Hematopoietic multipotent progenitor cell treated with erythropoietin and hydrocortisone succinate and interleukin-3 and kit ligand, for 17 days (in vitro differentiated cells): Measurements from ENCODE around the gene HSPA9.

Experiments used
- DNase-seq: peaks from one replicate; pipeline ENCODE4 v3.0.0-alpha.2; 2015; ENCODE audit warnings: low spot score

HSPA9 gene

DNA sequence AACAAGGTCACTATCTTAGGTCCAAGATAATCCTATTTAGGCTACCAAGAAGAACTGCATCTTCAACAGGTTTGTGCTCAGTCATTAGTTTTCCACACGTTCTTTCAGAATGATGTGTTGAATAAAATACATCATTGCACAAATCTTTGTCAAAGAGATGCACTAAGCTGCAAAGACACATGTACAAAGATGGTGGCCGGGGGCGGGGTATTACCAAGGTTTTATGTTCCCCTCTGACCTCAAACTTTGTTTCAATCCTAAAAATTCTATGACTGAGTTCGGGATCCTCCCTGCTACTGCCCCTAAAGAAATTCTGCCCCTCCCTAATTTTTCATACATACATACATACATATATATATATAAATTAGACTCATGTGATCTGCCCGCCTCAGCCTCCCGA, 14.2 kb downstream of the HSPA9 start:
- no peak for DNase-seq

DNA sequence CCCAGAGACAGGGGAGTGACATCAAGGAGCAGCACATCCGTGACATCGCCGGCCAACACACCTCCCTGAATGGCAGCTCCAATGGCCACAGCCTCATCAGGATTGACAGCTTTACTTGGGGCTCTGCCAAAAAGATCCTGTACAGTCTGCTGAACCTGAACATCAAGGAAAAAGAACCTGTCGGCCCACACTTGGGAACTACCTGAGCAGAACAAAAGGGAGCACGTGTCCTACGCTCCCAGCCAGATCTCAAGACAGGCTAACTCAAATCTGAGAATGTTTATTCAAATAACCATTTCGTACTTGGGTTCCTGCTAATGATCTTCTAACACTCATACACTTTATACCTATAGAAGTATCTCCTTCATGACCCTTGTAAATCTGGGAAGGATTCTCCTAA, 15.3 kb downstream of the HSPA9 start:
- DNase-seq: no peak

DNA sequence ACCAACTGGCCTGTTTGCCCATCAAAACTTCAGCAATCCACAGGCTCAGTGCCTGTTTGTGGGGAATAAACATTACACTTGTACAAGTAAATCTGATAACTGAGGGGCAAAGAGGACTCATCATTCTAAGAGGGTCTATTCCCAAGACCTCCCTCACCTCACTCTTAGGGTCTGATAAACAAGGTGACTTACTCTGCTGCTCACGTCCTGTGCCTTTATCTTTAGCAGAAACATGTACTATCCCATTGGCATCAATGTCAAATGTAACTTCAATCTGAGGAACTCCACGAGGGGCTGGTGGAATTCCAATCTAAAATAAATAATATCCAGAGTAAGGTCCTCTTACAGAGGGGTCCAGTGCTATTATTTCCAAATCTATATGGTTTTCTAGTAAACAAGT, 17.5 kb downstream of the HSPA9 start:
- DNase-seq: no peak

DNA sequence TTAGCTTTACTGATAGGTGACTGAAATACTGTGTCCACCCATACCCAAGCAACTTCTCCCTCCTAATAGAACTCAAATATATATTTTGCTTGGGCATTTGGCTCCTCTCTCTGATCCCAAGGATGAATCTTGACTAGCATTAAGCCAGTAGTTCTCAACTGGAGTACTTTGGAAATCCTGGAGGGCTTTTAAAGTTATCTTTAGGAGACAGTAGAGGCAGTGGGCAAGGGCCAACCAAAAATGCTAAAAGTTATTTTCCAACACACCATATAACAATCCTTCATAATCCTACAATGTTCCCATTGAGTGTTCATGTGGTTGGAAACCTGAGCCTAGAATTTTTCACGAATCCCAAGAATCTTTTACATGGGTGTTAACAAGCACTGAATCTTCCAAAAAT, 21.1 kb downstream of the HSPA9 start:
- DNase-seq: no peak

DNA sequence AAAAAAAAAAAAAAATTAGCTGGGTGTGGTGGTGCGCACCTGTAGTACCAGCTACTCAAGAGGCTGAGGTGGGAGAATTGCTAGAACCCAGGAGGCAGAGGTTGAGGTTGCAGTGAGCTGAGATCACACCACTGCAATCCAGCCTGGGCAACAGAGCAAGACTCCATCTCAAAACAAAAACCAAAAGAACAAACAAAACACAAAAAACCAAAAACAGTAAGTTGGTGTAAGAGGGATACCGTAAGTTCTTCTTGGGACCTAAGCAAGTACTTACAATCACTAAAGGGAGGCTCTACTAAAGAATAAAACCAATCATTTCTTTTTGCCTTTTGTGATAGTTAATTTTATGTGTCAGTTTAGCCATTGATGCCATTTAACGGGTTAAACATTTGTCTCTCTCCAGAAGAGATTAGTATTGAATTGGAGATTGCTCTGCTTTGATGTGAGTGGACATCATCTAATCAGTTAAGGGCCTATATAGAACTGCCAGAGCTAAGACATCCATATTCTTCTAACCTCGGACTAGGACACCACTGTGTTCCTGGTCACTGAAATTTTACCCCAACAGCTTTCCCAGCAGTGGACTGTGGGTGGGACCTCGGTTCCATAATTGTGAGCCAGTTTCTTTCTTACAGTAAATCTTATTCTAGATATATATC, 21.6 kb downstream of the HSPA9 start:
- no peak for DNase-seq

DNA sequence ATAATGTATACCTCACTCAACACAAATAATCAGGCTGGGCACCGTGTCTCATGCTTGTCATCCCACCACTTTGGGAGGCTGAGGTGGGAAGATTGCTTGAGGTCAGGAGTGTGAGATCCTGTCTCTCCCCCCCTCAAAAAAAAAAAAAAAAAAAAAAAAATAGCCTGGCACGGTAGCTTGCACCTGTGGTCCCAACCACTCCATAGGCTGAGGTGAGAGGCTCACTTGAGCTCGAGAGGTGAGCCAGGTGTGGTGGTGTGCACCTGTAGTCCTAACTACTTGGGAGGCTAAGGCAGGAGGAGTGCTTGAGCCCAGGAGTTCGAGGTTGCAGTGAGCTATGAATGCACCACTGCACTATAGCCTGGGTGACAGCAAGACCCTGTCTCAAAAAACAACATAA, 22.5 kb downstream of the HSPA9 start:
- no peak for DNase-seq

DNA sequence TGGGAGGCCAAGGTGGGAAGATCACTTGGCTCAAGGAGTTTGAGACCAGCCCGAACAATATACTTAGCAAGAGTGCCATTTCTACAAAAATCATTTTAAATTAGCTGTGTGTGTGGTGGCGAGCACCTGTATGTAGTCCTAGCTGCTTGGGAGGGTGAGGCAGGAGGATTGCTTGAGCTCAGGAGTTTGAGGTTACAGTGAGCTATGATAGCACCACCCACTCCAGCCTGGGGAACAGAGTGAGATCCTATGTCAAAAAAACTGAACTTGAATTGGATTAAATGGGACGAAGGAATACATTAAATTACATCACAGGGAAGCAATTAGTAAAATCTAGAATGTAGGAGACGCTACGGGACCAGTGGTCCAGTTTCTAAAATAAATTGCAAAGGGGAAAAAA, 25.8 kb downstream of the HSPA9 start:
- no peak for DNase-seq

DNA sequence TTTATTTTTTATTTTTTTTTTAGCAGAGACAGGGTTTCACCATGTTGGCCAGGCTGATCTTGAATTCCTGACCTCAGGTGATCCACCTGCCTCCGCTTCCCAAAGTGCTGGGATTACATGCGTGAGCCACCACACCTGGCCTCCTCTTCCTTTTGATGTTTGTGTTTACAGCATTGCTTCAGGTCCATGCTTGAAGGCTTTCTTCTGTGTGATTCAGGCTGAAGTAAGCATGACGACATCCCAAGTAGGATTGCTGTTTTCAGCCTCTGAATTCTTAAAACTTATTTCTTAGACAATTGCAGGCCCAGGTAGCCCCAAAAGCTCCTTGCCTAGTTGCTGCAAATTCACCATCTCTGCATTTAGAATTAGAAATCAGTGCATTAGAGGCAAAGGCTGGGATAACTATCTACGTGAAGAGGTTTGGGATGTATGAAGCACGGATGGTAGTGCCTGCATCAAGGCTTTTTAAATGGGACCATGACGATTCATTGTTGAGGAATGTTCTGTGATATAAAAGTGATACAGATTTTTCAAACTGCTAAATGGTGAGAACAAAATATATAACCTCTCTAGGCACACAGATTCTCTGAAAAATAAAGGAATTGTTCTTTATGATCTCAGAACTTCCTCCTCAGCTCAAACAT, 29.2 kb downstream of the HSPA9 start:
- no peak for DNase-seq

DNA sequence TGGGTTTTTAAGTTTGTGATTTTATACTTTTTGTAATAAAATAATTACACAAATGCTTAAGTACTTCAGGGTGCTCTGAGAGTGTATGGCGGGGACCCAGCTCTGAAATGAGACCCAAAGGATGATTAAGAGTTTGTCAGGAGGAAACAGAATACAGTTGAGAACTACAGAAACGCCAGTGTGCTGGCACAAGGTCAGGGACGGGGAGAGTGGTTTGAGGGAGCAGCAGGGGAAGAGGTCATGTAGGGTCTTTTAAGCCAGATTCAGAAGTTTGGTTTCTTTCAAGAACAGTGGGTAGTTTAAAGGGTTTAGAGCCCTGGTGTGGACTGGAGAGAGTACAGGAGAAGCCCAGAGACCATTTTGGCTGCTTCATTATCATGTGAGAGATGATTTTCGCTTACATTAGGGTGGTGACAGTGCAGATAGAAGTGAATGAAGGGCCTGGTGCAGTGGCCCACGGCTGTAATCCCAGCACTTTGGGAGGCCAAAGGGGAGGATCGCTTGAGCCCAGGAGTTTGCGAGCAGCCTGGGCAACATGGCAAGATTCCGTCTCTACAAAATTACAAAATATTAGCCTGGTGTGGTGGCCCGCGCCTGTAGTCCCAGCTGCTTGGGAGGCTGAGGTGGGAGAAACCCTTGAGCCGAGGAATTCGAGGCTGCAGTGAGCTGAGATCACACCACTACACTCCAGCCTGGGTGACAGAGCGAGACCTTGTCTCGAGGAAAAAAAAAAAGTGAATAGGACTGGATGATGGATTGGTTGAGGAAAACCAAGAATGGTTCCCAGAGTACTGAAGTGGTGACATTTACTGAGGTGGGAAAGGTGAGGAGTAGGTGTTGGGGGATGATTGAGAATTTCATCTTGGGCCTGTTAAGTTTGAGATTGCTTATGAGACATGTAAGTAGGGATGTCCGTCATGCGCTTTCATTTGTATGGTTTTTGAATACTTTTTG, 30.7 kb downstream of the HSPA9 start:
- DNase-seq: peak; percentile 60

DNA sequence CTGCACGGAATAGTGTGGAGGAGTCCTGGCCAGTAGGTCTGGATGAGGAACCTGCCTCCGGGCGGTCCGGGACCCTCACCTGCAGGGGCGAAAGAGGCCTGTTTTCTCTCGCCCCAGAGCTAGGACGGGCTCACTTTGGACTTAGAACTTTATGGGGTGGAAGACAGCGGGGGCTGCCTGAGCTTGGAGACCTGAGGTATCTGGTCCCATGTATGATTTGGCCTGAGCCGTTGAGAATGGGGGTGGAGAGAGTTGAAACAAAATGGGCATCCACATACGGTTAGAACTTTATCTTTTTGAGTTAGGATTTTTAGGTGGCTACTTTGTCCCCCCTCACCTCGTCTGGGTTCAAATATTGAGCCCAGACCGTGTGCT, 31.5 kb downstream of the HSPA9 start:
- no peak for DNase-seq

DNA sequence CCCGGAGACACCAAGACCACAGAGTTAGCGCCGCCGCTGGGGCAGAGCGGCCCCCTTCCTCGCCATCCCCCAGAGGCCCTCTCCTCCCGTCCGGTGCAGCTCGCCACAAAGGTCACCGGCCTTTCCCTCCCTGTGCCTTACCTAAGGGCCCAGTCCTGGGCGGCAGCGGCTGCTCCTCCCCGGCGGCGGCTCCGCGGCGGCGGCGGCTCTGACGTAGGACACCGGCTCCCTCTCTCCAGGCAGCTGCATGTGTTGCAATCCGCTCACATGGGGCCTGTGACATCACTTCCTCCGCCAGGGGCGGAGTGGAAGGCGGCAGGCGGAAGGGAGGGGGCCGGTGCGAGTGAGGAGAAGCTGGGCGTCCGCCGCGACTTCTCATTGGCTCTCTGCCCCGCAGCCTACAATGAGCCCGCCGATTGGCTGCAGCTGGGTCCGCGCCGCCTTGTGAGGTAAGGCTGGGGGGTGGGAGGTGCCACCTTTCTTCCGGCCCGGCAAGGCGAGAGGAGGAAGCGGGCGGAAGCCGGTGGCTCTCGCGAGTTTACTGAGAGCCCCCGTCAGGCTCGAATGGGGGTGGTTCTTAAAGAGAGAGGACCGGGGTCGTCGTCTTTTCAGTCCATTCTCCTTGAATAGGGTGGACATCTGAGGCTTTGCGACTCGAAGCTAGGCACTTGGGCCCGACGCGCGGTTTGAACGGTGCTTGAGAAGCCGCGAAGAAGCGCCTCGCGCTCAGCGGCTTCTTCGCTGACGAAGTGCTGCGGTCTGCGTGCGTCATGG, 32.1 kb downstream of the HSPA9 start, which contains the start of gene ETF1:
ETF1 (minus strand) TSS at position 281 of the 774 bp plus-strand sequence. CDS start 318 bp downstream, outside the sequence.
- peak; percentile 99 for DNase-seq

DNA sequence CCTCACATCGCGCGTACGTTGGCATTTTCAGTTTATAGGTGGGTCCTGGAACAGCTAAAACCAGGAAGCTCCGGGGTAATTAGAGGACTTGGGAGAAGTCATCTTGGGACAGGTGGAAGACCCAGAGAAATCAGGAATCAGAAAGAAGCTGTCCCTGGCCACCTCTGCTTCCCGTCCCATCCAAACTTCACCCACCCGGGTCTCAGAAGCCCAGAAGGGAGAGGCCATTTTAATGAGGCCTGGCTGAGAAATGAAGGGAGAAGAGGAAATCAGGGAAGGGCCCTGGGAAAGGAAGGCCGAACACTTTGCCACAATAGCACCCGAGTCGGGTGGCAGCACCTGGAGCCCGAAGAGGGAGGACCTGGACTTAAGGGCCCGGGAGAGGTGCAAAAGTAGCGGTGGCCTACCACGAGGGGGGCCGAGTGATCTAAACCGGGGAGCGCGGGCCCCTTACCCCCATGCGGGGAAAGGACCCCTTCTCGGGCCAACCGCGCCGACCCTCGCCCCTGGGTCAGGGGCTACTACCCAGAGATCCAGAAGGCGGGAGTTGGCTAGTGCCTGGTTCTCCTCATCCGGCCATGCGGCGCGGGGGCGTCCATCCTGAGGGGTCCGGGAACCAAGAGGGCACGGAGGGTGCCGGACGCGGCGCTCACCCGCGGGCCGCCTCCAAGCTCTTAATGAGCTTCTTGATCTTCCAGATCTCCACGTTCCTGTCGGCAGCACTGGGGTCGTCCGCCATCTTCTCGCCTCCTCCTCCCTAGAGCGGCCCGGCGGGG, 32.8 kb downstream of the HSPA9 start:
- DNase-seq: peak; percentile 49

DNA sequence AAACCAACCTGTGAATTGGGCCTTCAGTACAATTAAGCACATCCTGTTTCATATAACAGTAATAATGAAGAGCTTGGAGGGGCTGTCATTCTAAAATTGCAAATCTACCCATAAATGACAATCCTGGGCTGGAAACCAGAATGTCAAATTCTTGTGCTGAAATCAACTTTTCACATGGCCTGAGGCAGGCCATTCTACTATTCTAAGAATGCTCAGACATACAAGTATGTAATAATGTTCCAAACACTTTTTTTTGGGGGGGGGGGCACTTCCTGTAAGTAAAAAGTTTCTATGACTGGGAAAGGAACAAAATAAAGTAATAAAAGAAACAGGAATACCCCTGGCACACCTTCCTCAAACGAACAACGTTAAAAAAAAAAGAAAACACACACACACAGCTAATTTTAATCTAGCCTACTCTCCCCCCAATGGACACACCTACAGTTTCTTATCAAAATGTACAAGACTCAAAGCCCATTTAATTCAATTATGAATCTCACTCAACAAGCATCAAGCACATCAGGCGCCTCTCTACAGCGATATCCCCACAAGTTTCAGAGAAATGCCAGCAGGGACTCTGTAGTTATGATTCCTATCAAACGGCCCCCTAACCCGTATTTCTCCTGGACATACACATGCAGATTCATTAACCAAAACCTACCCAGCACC, 33.6 kb downstream of the HSPA9 start:
- peak; percentile 59 for DNase-seq

DNA sequence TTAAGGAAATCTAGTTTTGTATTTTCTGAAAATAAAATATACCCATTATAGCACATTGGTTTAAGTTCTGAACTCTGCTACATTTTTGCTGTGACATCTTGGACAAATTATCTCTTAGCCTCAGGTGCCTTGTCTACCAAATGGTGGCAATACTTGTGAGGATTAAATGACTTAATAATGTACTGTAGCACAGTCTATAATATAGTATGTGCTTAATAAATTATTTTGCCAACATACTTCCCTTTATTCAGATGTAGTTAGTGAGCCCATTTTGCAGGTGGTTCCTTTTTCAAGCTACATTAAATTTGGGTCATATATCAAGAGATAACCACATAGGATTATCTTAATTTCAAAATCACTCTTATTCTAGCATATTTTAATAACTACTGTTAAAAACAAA, 35.4 kb downstream of the HSPA9 start:
- peak; percentile 33 for DNase-seq

DNA sequence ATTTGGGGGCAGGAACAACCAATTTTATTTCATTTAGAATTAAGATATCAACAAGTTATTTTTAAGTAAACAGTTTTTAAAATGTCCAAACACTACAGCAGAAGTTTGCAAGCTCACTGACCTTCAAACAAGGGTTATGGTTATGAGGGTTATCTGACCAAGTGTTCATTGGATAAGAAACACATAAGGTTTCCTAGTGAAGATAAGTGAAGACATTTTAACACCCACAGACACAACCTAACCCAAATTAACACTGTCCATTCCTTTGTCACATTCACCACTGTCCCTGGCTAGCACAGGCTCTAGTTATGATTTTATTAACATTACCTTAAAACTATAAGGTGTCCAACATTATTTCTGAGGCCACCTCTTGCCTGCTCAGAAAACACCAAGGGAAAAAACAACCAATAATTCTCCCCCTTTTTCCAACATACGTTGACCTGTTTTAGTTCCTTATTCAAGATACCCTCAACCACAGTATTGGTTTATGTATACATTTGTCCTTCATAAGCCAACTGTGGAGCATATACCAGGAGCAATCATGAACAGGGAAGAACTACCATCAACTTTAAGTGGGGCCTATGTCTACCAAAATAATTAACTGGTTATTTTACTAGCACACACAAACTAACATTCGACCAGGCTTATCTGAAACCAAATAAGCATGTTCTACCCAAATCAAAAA, 36.1 kb downstream of the HSPA9 start:
- DNase-seq: peak; percentile 28

DNA sequence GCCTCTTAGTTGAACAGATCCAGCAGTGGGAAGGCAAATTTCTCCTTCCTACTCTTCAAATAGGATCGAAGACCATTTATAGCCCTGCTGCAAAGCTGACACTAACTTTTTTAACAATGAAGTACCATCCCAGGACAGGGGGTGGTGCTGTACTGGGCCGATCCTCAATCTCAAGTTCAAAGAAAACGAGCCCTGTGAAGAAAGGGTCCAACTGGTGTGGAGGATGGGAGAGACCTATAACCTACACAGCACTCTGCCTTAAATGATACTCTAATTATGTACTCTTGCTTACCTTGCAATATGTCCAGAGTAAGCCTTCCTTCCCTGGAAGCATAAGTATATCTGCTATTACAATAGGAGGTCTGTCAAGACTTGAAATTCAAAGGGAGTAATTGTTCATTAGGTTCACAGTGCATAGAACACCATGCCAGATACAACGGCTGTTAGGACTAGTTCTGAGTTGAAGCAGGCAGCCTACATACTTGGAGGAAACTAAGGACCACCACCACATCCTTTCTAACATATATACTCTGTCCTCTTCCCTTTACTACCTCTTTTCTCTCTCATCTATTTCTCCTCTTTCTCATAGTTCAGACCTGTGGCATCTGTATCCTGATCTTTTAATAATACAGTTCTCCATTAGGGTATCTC, 38.4 kb downstream of the HSPA9 start:
- DNase-seq: no peak

DNA sequence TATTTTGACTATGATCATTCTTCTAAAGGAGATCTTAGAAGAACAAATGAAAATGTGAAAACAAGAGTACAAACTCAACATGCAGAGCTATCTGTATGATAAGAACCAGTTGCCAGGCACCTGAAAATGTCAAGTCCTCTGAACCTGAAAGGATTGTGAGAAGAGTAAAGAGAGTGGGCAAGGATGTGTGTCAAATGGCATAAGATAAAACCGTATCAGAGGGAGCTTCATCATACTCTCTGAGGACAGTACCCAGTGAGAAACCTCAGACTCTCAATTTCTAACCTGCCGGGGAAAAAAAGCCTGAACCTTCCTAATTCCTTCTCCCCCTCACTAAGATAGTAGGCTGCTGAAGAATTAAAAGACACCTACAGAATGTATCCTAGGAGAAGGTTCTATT, 39.0 kb downstream of the HSPA9 start:
- DNase-seq: no peak

DNA sequence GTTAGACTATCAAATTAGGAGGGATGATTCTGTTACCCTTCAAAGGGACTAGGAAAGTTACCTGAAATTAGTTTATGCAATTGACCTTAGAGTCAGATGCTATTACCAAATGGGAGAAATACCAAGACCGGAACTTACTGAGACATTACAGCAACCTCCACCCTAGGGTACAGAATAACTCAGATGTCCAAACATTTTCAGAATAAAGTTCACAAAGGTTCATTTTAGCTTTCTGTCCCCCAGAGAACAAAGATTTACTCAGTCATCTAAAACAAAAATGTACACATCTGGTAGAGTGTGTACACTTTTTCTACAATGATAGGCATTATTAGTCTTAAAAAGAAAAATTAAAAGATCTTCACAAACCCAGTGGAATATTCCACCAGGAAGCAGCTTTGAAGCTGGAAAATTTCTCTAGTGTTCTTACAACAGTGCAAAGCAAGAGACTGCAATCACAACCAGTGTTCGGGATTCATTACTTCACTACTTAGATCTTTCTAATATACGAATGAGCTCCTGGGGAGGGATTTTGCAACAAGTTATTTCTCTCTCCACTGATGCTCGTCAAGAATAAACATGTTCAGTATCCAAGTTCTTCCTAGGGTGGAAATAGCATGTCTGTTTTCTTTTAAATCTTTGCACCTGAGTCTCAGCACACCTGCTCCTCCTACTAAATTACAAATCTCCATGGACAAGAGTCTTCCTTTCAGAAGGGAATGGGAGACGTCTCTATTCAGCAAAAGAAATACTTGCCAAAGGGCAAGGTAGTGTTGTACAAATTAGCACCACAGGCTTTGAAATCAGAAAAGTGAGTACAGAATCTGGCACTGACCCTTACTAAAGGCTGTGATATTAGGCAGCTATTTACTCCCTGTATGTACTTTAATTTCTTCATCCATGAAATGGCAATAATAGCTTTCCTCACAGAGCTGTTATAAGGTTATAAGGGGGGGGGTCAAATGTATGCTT, 40.9 kb downstream of the HSPA9 start:
- no peak for DNase-seq
